MM.1S (cell line): ENCODE data around the gene MEGF11.

Source experiments
- CTCF ChIP-seq: fragments of 300-600 bp; sonication (generic); IDR thresholded peaks from 2 replicates; pipeline ENCODE4 v1.5.1; 2016; ENCODE audit warnings: antibody characterized with exemption, low read length, mixed read lengths
- EZH2 ChIP-seq: fragments of 300-600 bp; sonication (generic); optimal IDR thresholded peaks from 2 replicates; pipeline ENCODE3; 2017; ENCODE audit warnings: low read depth, mild to moderate bottlenecking, antibody characterized with exemption, low read length, mixed read lengths

DNA sequence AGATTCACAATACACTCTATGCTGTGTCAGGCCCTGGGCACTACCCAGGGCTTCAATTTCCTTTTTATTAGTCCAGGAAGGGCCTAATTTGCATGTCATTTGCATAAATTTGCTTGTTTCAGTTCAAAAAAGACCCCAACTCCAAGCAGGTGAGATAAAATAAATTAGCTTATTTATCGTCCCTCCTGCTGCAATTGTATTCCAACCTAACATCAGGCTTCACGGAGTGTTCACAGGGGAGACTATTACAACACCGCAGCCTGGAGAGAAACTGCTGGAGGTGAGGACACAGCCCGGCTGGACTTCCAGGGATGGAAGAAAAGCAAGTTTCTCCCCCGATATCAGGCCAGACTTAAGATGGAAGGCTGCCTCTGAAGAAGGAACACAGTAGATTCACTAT, 62.8 kb downstream of the MEGF11 start:
- TF ChIP-seq CTCF (no peak), EZH2 (no peak)
